GM12891 (cell line): ENCODE results near the gene BAHCC1.

ENCODE experiments used
- DNase-seq: peaks from one replicate; pipeline ENCODE4 v3.0.0; 2011; ENCODE audit warnings: low spot score; ENCODE audit not compliant: insufficient read length
- FAIRE-seq: peaks from 2 replicates; lab custom pipeline; 2011; peaks lifted over from hg19 to GRCh38; lab: Jason Lieb, UNC
- PAX5 ChIP-seq: IDR thresholded peaks from 2 replicates; pipeline ENCODE4 v1.6.1; 2011; ENCODE audit warnings: low read length, moderate library complexity, mild to moderate bottlenecking; ENCODE audit not compliant: insufficient read depth, severe bottlenecking
- POLR2A ChIP-seq: IDR thresholded peaks from 2 replicates; pipeline ENCODE4 v1.6.1; 2011; ENCODE audit warnings: low read depth, low read length, control low read depth
- POLR2AphosphoS5 ChIP-seq: IDR thresholded peaks from 2 replicates; pipeline ENCODE4 v1.6.1; 2011; ENCODE audit warnings: low read depth, low read length, control low read depth
- POU2F2 ChIP-seq: IDR thresholded peaks from 2 replicates; pipeline ENCODE4 v1.6.1; 2011; ENCODE audit warnings: low read depth, mild to moderate bottlenecking, control low read depth, low read length, moderate library complexity
- SPI1 ChIP-seq: IDR thresholded peaks from 2 replicates; pipeline ENCODE4 v1.6.1; 2011; ENCODE audit warnings: low read depth, low read length, control low read depth
- TAF1 ChIP-seq: IDR thresholded peaks from 2 replicates; pipeline ENCODE4 v1.6.1; 2011; ENCODE audit warnings: low read depth, low read length, control low read depth

BAHCC1 gene

GRCh38 chr17:81388091-81388611 is 7.1 kb upstream of the BAHCC1 start:
- no peak for FAIRE-seq
- TF ChIP-seq POU2F2: no peak
- no peak for TF ChIP-seq POLR2AphosphoS5
- TF ChIP-seq TAF1: no peak
- TF ChIP-seq SPI1: no peak
- TF ChIP-seq POLR2A: no peak
- no peak for TF ChIP-seq PAX5

DNA sequence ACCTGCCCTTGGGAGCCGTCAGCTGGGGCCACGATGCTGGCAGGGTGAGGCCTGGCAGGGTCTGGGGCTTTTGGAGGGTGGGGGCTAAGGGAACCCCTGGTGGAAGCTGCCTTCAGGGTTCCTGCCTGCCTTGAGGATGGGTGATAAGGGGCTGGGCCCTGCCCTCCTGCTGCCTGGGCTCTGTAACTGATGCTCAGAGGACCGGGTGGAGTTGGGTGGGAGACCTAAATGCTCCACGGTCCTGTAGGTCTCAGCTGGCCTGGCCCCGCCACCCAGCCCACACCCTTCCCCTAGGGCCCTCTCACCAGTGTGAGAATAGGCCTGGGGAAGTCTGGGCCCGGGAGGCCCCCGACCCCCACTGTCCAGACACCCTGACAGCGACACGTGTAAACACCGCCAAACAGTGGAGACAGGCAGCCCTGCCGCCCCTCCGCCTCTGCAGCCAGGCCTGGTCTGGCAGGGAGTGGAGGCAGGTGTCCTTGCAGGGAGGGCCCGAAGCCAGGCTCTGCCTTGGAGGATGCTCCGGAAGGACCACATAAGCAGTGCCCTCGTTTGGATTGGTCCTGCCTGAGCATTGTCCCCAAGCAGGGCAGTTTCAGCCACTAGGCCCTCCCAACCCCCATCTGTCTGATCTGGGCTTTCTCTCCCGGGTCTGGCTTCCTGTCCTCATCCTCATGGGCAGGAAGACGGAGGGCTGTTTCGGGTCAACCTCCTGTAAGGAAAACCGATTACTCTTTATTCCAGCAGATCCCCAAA is 6.5 kb upstream of the BAHCC1 start:
- TF ChIP-seq POU2F2 (no peak), POLR2AphosphoS5 (no peak), PAX5 (no peak), POLR2A (no peak), TAF1 (no peak), SPI1 (no peak)
- no peak for DNase-seq
- FAIRE-seq: no peak

More at GRCh38 chr17:81388091-81388611, 7.1 kb upstream of the BAHCC1 start:
- no peak for DNase-seq

GRCh38 chr17:81389585-81389984 is 5.7 kb upstream of the BAHCC1 start:
- FAIRE-seq (no peak), DNase-seq (no peak)
- TF ChIP-seq TAF1 (no peak), POLR2A (no peak), PAX5 (no peak), POLR2AphosphoS5 (no peak), POU2F2 (no peak), SPI1 (no peak)

DNA sequence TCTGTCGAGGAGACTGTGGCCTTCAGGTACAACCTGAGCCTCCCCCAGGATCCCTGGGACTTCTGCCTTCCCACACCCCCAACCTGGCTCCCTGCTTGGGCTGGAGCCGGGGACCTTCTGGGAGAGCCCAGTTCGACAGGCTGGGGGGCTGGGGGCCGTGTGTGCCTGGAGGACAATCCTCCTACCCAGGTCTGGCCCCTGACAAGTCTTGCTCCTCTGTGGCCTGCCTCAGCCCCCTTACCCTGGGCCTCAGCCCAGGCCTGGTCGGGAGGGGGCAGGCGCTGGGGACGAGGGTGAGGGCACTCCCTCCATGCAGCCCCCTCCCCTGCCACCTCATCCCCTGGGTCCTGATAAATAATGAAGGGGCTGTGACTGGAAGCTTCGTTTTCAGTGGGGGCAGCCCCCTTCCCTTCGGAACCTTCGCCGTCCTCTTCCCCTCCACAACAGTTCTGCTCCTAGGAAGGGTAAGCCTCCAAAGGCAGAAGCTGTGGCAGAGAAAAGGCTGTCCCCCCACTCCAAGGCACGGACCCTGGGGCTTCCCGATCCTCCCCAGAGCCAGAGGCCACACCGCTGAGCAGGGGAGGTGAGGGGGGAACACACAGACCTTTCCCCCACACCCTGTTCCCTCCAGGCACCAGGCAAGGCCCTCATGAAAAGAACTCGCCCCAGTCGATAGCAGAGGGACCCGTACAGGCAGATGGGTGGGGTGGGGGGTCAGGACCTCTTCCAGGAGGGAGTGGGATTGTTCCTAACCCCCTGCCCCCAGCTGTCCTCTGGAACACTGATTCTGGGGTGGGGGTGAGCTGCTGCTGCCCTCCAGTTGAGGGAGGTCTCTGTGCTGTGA is 5.0 kb upstream of the BAHCC1 start:
- FAIRE-seq: no peak
- TF ChIP-seq POLR2AphosphoS5: no peak
- no peak for TF ChIP-seq SPI1
- no peak for TF ChIP-seq PAX5
- TF ChIP-seq POLR2A: no peak
- TF ChIP-seq POU2F2: no peak
- TF ChIP-seq TAF1: no peak

GRCh38 chr17:81390873-81391255 is 4.4 kb upstream of the BAHCC1 start:
- TF ChIP-seq PAX5 (no peak), POLR2AphosphoS5 (no peak), TAF1 (no peak), POU2F2 (no peak), POLR2A (no peak), SPI1 (no peak)
- FAIRE-seq (no peak), DNase-seq (no peak)

More for the DNA sequence above, 5.0 kb upstream of the BAHCC1 start:
- DNase-seq: no peak

DNA sequence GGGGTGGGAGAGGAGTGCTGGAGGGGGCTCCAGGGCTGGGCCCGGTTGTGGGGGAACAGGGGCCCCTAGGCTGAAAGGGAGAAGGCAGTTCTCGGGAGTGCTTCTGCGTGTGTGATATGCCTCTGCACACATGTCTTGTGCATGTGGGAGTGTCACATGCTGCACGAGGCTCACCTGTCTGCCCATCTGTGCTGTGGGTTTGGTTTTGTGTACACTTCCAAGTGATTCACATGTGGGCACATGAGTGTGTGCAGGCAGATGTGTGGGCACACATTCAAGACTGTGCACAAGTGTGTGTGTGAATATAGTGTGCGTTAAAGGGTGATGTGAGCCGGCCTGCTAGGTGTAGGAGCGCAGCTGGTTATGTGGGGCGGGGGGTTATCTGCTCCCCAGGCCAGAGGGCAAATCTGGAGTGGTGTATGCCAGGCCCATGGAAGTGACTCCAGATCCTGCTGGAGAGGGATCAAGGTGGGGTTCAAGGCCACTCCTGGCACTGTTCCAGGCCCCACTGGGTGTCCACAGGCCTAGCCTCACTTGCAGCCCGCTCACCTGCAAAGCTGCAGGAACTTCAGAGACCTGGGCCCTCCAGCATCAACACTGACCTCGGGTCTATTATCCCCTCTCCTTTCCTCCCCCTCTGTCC is 3.8 kb upstream of the BAHCC1 start:
- DNase-seq (no peak), FAIRE-seq (no peak)
- TF ChIP-seq SPI1: no peak
- no peak for TF ChIP-seq TAF1
- TF ChIP-seq POLR2AphosphoS5: no peak
- no peak for TF ChIP-seq POU2F2

GRCh38 chr17:81391936-81392908 is 3.0 kb upstream of the BAHCC1 start:
- TF ChIP-seq SPI1 (no peak), POLR2AphosphoS5 (no peak), POLR2A (no peak), POU2F2 (no peak), PAX5 (no peak), TAF1 (no peak)
- FAIRE-seq (no peak), DNase-seq (no peak)

GRCh38 chr17:81392909-81393654 is 2.2 kb upstream of the BAHCC1 start:
- DNase-seq: no peak
- TF ChIP-seq PAX5 (no peak), SPI1 (no peak), POU2F2 (no peak), POLR2AphosphoS5 (no peak), TAF1 (no peak), POLR2A (no peak)

More at GRCh38 chr17:81392909-81393654, 2.2 kb upstream of the BAHCC1 start:
- FAIRE-seq: no peak
